ENCODE results near the gene TGFBR3.

TGFBR3 gene

DNA sequence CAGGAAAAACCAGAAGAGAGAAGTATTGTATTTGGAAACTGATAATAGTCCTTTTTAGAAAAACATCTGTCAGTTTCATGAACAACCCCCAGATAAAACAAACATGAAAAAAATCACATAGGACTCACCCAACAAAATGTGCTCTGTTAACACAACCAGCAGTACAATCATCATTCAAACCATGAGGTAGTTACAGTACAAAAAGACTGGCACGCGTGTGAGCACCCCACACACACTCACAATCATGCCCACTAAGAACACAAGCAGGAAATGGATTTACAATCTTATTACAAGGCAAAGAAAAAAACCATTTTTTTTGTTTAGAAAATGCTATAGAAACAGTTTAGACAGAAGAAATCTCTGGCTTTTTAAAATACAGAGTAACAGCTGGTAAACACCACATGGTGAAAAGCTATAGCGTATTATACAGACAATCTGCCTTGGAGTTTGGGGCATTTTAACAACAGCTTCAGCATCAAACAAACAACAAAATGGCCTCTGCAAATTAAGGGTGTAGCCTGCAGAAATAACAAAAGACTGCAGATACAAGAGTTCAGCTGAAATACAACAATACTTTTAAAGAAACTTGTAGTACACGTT lies 205.3 kb downstream of the TGFBR3 start:
- TF ChIP-seq SP7 (tag by site-specific recombination; IDR thresholded peaks at IDR 0.05) = no peak
- no peak for TF ChIP-seq ZFP37 (tag by site-specific recombination; IDR thresholded peaks at IDR 0.05)
- no peak for TF ChIP-seq ZFP69B (tag by site-specific recombination; IDR thresholded peaks at IDR 0.05)
- TF ChIP-seq ZNF18 (tag by site-specific recombination; IDR thresholded peaks at IDR 0.05) = no peak
- no peak for TF ChIP-seq ZNF354C (tag by site-specific recombination; IDR thresholded peaks at IDR 0.05; ENCODE audit: borderline replicate concordance, low read depth)
- no peak for TF ChIP-seq ZNF530 (tag by site-specific recombination; IDR thresholded peaks at IDR 0.05; ENCODE audit: low read depth)
- TF ChIP-seq ZNF510 (tag by site-specific recombination; IDR thresholded peaks at IDR 0.05; ENCODE audit: insufficient replicate concordance) = no peak
- no peak for TF ChIP-seq PRDM4 (tag by site-specific recombination; IDR thresholded peaks at IDR 0.05)
- no peak for TF ChIP-seq ZBTB21 (tag by site-specific recombination; IDR thresholded peaks at IDR 0.05)
- TF ChIP-seq, protein P1, sequence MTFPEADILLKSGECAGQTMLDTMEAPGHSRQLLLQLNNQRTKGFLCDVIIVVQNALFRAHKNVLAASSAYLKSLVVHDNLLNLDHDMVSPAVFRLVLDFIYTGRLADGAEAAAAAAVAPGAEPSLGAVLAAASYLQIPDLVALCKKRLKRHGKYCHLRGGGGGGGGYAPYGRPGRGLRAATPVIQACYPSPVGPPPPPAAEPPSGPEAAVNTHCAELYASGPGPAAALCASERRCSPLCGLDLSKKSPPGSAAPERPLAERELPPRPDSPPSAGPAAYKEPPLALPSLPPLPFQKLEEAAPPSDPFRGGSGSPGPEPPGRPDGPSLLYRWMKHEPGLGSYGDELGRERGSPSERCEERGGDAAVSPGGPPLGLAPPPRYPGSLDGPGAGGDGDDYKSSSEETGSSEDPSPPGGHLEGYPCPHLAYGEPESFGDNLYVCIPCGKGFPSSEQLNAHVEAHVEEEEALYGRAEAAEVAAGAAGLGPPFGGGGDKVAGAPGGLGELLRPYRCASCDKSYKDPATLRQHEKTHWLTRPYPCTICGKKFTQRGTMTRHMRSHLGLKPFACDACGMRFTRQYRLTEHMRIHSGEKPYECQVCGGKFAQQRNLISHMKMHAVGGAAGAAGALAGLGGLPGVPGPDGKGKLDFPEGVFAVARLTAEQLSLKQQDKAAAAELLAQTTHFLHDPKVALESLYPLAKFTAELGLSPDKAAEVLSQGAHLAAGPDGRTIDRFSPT (tag by site-specific recombination; IDR thresholded peaks at IDR 0.05) = no peak
- no peak for TF ChIP-seq ZNF416 (tag by site-specific recombination; IDR thresholded peaks at IDR 0.05)
- TF ChIP-seq ZNF155 (tag by site-specific recombination; IDR thresholded peaks at IDR 0.05) = no peak
- TF ChIP-seq, protein P2, sequence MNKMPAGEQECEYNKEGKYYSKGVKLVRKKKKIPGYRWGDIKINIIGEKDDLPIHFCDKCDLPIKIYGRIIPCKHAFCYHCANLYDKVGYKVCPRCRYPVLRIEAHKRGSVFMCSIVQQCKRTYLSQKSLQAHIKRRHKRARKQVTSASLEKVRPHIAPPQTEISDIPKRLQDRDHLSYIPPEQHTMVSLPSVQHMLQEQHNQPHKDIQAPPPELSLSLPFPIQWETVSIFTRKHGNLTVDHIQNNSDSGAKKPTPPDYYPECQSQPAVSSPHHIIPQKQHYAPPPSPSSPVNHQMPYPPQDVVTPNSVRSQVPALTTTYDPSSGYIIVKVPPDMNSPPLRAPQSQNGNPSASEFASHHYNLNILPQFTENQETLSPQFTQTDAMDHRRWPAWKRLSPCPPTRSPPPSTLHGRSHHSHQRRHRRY (tag by site-specific recombination; IDR thresholded peaks at IDR 0.05) = no peak
- TF ChIP-seq WT1 (tag by site-specific recombination; IDR thresholded peaks at IDR 0.05) = no peak
- no peak for TF ChIP-seq YY2 (tag by site-specific recombination; IDR thresholded peaks at IDR 0.05)
- TF ChIP-seq HOXA7 (CRISPR knock-in tag; IDR thresholded peaks at IDR 0.05; ENCODE audit: borderline replicate concordance) = no peak
- TF ChIP-seq TSHZ1 (tag by site-specific recombination; IDR thresholded peaks at IDR 0.05; ENCODE audit: borderline replicate concordance) = no peak
- TF ChIP-seq ZNF792 (tag by site-specific recombination; IDR thresholded peaks at IDR 0.05) = no peak
- TF ChIP-seq ZNF580 (tag by site-specific recombination; IDR thresholded peaks at IDR 0.05) = no peak
- no peak for TF ChIP-seq KLF10 (tag by site-specific recombination; IDR thresholded peaks at IDR 0.05)
- POLR2A ChIA-PET = no interaction called here
- H3K9me3 ChIP-seq (ENCODE audit: control insufficient read depth, insufficient read depth, low read depth, low read length) = no peaks in the 10 kb centered on the region
- CTCF ChIA-PET = interaction anchor here (0.7 kb wide), 1 partner anchor 12 kb away, joined by 3 read pairs; no protein-coding TSS in a partner anchor
- no peak overlapping the region for H3K4me3 ChIP-seq (ENCODE audit: low read depth, low read length)
- H3K27ac ChIP-seq (ENCODE audit: extremely low read depth, low read depth, low read length) = no peak overlapping the region
- H3K36me3 ChIP-seq (ENCODE audit: control insufficient read depth in 2 of 2, insufficient read depth in 1 of 2, low read length in 2 of 2) = peaks cover 0 to 4% of the 10 kb centered on the region in 2 experiments; a peak in 1 of 3 replicates
- H3K4me1 ChIP-seq (ENCODE audit: control insufficient read depth, insufficient read depth, low read length) = no peaks in the 10 kb centered on the region
